GM21786 (cell line): Measurements from ENCODE around the gene TMEM82.
A peak's percentile ranks its signal among the peaks of the same experiment; 100 is the strongest.

Experiments used
- ATAC-seq: cut with Tn5 transposase; IDR thresholded peaks from one replicate; pipeline ENCODE4 v1.9.1; 2021; ENCODE audit not compliant: unreplicated experiment

The TMEM82 gene

DNA sequence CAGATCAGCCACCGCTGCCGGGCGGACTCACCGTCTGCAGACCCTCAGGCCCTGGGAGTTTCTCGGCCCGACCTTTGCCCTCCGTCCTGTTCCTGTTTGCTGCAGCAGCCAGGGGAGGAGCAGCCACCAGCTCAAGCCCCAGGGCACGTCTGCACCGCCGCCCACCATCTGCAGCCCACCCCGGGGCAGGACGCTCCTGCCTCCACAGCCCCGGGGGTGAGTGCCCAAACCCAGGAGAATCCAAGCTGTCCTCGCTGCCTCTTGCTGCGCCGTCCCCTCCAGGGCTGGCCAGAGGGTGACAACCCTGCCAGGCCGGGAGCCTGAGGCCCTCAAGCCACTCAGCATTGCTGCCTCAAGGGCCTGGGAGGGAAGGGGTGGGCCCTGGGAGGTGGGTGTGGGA is 7.4 kb upstream of the TMEM82 start:
- ATAC-seq, result no peak

- no peak for ATAC-seq
These were observed 6.8 kb upstream of the TMEM82 start for GRCh38 chr1:15735304-15736037.

GRCh38 chr1:15736038-15736891 is 6.0 kb upstream of the TMEM82 start, which contains the start of gene SLC25A34:
Gene SLC25A34, plus strand, starts transcription at chr1:15736258. Its CDS starts 228 bp downstream, at chr1:15736486.
- no peak for ATAC-seq

GRCh38 chr1:15736892-15737261 is 5.4 kb upstream of the TMEM82 start:
- no peak for ATAC-seq

GRCh38 chr1:15737324-15738319 is 4.7 kb upstream of the TMEM82 start:
- no peak for ATAC-seq

- ATAC-seq, result no peak
These were observed 3.7 kb upstream of the TMEM82 start for GRCh38 chr1:15738416-15739113.

DNA sequence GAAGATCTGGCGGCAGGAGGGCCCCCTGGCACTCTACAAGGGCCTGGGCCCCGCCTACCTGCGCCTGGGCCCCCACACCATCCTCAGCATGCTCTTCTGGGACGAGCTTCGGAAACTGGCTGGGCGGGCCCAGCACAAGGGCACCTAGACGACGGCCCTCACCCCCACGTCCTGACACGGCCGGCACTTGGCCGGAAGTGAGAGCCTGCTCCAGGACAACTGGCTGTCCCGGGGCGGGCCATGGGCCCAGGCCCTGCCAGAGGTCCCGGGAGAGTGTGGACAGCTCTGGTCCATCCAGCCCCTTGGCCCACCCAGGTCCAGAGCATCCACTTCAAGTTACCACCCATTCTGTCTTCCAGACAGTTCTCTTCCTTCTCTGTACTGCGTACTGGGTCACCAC is 3.0 kb upstream of the TMEM82 start:
- ATAC-seq, result no peak

DNA sequence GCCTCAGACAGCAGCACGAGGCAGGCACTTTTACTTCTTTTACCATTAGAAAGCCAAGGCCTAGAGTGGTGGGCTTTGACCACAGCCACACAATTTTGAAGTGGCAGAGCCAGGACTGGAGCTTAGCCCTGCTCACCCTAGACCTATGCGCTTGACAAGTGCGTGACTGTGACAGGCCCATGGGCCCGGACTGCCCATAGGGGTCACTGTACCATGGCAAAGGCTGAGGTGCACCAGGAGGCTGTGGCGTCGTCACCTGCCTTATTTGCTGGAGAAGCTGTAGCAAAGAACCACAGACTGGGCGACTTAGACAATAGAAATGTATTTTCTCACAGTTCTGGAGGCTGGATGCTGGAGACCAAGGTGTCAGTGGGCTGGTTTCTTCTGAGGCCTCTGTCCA is 2.6 kb upstream of the TMEM82 start:
- ATAC-seq, result no peak

DNA sequence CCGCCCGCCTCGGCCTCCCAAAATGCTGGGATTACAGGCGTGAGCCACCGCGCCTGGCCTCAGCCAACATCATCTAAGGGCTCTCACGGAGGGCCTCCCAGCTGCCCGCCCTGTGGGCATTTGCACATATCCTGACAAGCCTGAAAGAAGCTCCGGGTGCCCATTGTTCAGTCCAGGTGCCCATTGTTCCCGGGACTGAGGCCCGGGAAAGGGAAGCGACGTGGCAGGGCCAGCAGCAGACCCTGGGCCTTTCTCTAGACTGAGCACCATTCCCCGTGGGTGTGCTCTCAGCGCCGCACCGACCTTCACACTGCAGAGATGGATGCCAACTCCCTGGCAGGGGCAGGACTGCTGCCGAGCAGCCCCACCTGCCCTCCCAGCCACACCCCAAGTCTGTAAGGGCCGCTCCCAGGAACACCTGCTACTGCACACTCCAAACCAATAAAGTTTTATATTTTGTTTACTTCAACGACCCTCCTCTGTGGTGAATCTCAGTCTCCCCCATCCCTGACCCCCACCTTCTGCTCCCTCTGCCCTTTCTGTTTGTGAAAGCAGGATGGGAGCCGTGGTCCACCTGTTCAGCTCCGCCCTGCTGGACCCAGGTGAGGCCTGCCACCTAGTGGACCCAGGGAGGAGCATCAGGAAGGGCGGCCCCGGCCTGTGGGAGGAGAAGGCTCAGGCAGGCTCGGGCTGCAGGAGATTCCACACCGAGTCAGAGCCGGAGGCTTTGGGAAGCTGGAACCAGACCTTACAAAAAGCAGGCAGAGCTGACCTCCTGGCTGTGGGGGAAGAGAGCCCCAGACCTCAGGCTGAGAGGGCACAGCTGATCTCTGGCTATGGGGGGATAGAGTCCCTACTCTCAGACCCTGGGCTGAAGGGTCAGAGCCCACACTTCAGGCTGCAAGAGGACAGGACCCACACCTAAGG is 1.1 kb upstream of the TMEM82 start:
- peak; percentile 53 for ATAC-seq

DNA sequence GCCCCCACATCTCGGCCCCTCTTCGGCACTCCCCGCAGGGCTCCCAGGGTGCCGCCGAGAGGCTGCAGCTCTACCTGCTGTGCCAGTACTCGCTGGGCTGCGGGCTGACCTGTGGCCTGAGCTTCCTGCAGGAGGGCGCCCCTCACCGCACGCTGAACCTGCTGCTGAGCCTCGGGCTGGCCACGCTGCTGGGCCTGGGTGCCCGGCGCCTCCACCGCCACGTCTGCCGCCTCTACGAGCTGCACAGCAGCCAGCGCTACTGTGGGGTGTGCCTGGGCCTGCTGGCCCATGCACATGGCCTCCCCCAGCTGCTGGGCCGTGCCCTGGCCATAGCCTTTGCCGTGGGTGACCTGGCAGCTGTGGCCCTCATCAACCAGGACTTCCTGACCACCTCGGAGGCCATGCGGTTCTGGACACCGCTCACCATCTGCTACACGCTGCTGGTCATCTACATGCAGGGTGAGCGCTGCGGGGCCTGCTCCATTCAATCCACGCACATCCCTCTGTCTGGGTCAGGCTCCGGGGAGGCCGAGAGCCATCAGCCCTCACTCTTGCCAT is 1.9 kb downstream of the TMEM82 start:
- no peak for ATAC-seq

GRCh38 chr1:15747378-15747777 is 5.1 kb downstream of the TMEM82 start:
- ATAC-seq, result no peak

DNA sequence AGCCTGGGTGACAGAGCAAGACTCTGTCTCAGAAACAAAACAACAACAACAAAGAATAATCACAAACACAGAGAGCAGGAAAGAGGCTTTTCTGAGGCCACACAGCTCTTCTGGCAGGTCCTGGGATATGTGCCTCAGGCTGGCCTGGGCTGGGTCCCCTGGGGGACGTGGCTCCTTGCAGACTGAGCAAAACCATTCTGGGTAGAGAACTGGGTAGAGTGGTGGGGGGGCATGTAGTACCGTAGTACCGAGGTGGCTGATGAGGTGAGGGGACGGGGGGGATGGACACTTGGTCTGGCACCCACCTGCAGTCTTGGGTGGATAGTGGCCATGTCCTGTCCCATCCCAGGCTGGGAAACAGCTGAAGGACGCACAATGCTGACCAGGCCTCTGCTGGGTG is 6.0 kb downstream of the TMEM82 start:
- no peak for ATAC-seq

DNA sequence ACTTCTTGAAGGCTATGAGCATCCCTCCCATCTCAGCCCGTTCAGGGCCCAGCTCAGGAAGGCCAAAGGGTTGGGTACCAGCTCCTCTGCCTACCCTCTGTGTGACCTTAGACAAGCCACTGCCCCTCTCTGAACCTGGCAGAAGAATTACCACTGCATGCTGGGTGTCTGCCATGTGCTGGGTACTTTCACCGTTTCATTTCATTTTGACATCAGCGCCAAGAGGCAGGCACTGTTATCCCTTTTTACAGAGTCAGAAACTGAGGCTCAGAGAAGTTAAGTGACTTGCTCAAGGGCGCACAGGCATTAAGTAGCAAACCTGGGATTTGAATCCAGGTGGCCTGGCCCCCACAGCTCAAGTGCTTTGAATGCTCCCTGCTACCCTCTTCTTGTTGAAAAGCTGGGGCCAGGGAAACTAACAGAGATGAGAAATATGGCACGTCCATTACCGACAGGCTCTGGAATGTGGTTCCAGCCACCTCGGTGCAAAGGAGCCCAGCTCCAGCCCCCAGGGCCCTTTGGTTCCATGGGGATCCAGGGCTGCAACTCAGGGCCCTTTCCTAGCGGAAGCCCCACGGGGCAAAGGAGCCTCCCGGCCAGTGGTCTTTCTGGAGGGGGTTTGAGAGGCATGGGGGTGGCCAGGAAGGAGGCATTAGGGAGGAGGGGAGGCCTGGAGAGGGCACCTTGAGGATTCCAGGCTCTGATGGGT is 6.5 kb downstream of the TMEM82 start:
- ATAC-seq, result no peak

- ATAC-seq, result no peak
These were observed 7.3 kb downstream of the TMEM82 start for GRCh38 chr1:15749399-15750291.

GRCh38 chr1:15750924-15751323 is 8.6 kb downstream of the TMEM82 start:
- no peak for ATAC-seq

GRCh38 chr1:15751717-15752116 is 9.4 kb downstream of the TMEM82 start:
- no peak for ATAC-seq

- no peak for ATAC-seq
These were observed 11.5 kb downstream of the TMEM82 start for GRCh38 chr1:15753776-15754175.
